Suprapubic skin (tissue), 3 donors: ENCODE data around the gene OR51V1.

Experiments
- CTCF ChIP-seq, 2 donors: fragments of 200-600 bp in 1 of 2; fragments of 450-650 bp in 1 of 2; sonication (generic) in 1 of 2; IDR thresholded peaks; one replicate each; pipeline ENCODE4 v1.5.1; 2016 to 2019; ENCODE audit warnings: antibody characterized with exemption in 2 of 2, mild to moderate bottlenecking in 1 of 2, moderate library complexity in 1 of 2
- POLR2A ChIP-seq, 2 donors: fragments of 450-650 bp; IDR thresholded peaks; one replicate each; pipeline ENCODE4 v1.6.1; 2017; ENCODE audit warnings: antibody characterized with exemption in 2 of 2, mild to moderate bottlenecking in 2 of 2, moderate library complexity in 2 of 2

GRCh38 chr11:5188201-5188600 is 12.3 kb downstream of the OR51V1 start:
- TF ChIP-seq CTCF (IDR thresholded peaks at IDR 0.05) (no peak), POLR2A (IDR thresholded peaks at IDR 0.05) (no peak)
